Stimulated activated CD8-positive, alpha-beta memory T cell treated with anti-CD3 and anti-CD28 coated beads, Interleukin-7, amount 100 ng/mL, for 48 hours (primary cell): ENCODE results near the gene VWF.
"Not testable (repeated sequence)": the region's sequence is repeated elsewhere in the genome, so short reads cannot be mapped to it uniquely, and the experiment has no call there.

Experiments
- DNase-seq, 2 donors: peaks; one replicate each; pipeline ENCODE4 v3.0.0-alpha.2; 2020; ENCODE audit warnings: low read depth in 1 of 2; ENCODE audit errors: extremely low read depth in 1 of 2

VWF gene

GRCh38 chr12:6124411-6125309 is at the start of gene VWF:
VWF (minus strand) TSS chr12:6124670; CDS start chr12:6123196, 1,474 bp downstream.
- no peak for DNase-seq

GRCh38 chr12:6172862-6173261 is 48.4 kb upstream of the VWF start:
- no peak for DNase-seq

GRCh38 chr12:6172086-6172485 is 47.6 kb upstream of the VWF start:
- no peak for DNase-seq

GRCh38 chr12:6171409-6172015 is 47.0 kb upstream of the VWF start:
- no peak for DNase-seq

GRCh38 chr12:6167327-6168280 is 43.1 kb upstream of the VWF start:
- DNase-seq = peak; percentile 57 to 82

GRCh38 chr12:6166808-6167207 is 42.3 kb upstream of the VWF start:
- DNase-seq = no peak

GRCh38 chr12:6165395-6165794 is 40.9 kb upstream of the VWF start:
- DNase-seq = no peak

GRCh38 chr12:6163416-6164060 is 39.1 kb upstream of the VWF start:
- no peak for DNase-seq

GRCh38 chr12:6161124-6161882 is 36.8 kb upstream of the VWF start:
- no peak for DNase-seq

GRCh38 chr12:6160049-6160649 is 35.7 kb upstream of the VWF start:
- not testable (repeated sequence) for DNase-seq

GRCh38 chr12:6159166-6160011 is 34.9 kb upstream of the VWF start:
- DNase-seq = not testable (repeated sequence)

GRCh38 chr12:6158749-6159148 is 34.3 kb upstream of the VWF start:
- DNase-seq = no peak

GRCh38 chr12:6158255-6158654 is 33.8 kb upstream of the VWF start:
- no peak for DNase-seq

- no peak for DNase-seq
Measured at GRCh38 chr12:6157482-6157881, 33.0 kb upstream of the VWF start.

- DNase-seq = no peak
Measured at GRCh38 chr12:6154730-6155459, 30.4 kb upstream of the VWF start.

- not testable (repeated sequence) for DNase-seq
Measured at GRCh38 chr12:6148722-6149121, 24.3 kb upstream of the VWF start.

GRCh38 chr12:6148061-6148460 is 23.6 kb upstream of the VWF start:
- DNase-seq = no peak

GRCh38 chr12:6146951-6147350 is 22.5 kb upstream of the VWF start:
- no peak for DNase-seq
